GM12891 (cell line): Measurements from ENCODE around the gene SOCS1.

Experiments used
- DNase-seq: peaks from one replicate; pipeline ENCODE4 v3.0.0; 2011; ENCODE audit warnings: low spot score; ENCODE audit not compliant: insufficient read length
- FAIRE-seq: peaks from 2 replicates; lab custom pipeline; 2011; peaks lifted over from hg19 to GRCh38; lab: Jason Lieb, UNC
- PAX5 ChIP-seq: IDR thresholded peaks from 2 replicates; pipeline ENCODE4 v1.6.1; 2011; ENCODE audit warnings: low read length, moderate library complexity, mild to moderate bottlenecking; ENCODE audit not compliant: insufficient read depth, severe bottlenecking
- POLR2A ChIP-seq: IDR thresholded peaks from 2 replicates; pipeline ENCODE4 v1.6.1; 2011; ENCODE audit warnings: low read depth, low read length, control low read depth
- POLR2AphosphoS5 ChIP-seq: IDR thresholded peaks from 2 replicates; pipeline ENCODE4 v1.6.1; 2011; ENCODE audit warnings: low read depth, low read length, control low read depth
- POU2F2 ChIP-seq: IDR thresholded peaks from 2 replicates; pipeline ENCODE4 v1.6.1; 2011; ENCODE audit warnings: low read depth, mild to moderate bottlenecking, control low read depth, low read length, moderate library complexity
- SPI1 ChIP-seq: IDR thresholded peaks from 2 replicates; pipeline ENCODE4 v1.6.1; 2011; ENCODE audit warnings: low read depth, low read length, control low read depth
- TAF1 ChIP-seq: IDR thresholded peaks from 2 replicates; pipeline ENCODE4 v1.6.1; 2011; ENCODE audit warnings: low read depth, low read length, control low read depth

The SOCS1 gene

DNA sequence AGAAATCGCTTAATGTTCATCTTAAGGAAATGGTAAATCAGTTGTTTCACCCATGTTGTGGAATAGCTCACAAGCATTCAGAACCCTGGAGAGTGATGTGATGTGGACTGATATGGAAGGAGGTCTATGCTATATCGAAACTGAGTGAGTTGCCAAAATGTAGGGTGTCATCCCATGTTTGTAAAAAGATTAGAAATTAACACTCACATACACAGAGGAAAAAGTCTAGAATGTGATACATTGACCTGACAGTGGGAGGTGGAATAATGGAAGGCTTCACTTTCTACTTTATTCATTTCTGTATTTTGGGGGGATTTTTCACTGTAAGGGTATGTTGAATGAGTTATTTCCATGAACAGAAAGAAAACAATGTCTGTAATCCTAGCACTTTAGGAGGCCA lies 29.8 kb upstream of the SOCS1 start:
- no peak for DNase-seq
- TF ChIP-seq TAF1 = no peak
- TF ChIP-seq SPI1 = no peak
- no peak for TF ChIP-seq POLR2A
- no peak for TF ChIP-seq PAX5
- no peak for TF ChIP-seq POLR2AphosphoS5
- TF ChIP-seq POU2F2 = no peak
- no peak for FAIRE-seq

DNA sequence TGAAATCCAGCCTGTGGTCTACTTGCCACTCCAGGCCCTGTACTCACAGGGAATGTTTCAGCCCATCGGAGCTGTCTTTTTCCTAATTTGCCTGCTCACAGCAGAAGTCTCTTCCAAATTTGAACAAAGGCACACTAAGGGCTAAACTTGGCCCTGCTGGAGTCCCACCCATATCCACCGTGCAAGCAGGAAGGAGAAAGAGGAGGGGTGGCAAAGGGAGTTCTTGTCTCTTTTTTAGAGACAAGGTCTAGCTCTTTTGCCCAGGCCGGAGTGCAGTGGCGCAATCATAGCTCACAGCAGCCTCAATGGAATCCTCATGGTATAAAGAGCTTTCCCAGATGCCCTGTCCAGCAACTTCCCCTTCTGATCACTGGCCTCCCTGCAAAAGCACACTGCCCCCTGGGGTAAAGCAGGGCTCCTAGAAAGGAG lies 27.8 kb upstream of the SOCS1 start:
- no peak for FAIRE-seq

GRCh38 chr16:11280616-11281522 lies 24.9 kb upstream of the SOCS1 start, which contains the start of gene PRM1:
TSS of gene PRM1 (minus strand) at chr16:11281330. CDS start at chr16:11281238, 92 bp downstream.
- TF ChIP-seq POU2F2 = no peak
- TF ChIP-seq PAX5 = no peak
- no peak for TF ChIP-seq POLR2A
- no peak for TF ChIP-seq POLR2AphosphoS5
- no peak for TF ChIP-seq TAF1
- TF ChIP-seq SPI1 = no peak
- no peak for DNase-seq
- no peak for FAIRE-seq

More for the DNA sequence above, 27.8 kb upstream of the SOCS1 start:
- no peak for DNase-seq
- TF ChIP-seq POLR2AphosphoS5 (no peak), POU2F2 (no peak), POLR2A (no peak), TAF1 (no peak), PAX5 (no peak), SPI1 (no peak)

- TF ChIP-seq POLR2AphosphoS5 (no peak), SPI1 (peak; percentile 66)
- FAIRE-seq = no peak
- no peak for DNase-seq
Observed at GRCh38 chr16:11278681-11279628, 23.0 kb upstream of the SOCS1 start.

DNA sequence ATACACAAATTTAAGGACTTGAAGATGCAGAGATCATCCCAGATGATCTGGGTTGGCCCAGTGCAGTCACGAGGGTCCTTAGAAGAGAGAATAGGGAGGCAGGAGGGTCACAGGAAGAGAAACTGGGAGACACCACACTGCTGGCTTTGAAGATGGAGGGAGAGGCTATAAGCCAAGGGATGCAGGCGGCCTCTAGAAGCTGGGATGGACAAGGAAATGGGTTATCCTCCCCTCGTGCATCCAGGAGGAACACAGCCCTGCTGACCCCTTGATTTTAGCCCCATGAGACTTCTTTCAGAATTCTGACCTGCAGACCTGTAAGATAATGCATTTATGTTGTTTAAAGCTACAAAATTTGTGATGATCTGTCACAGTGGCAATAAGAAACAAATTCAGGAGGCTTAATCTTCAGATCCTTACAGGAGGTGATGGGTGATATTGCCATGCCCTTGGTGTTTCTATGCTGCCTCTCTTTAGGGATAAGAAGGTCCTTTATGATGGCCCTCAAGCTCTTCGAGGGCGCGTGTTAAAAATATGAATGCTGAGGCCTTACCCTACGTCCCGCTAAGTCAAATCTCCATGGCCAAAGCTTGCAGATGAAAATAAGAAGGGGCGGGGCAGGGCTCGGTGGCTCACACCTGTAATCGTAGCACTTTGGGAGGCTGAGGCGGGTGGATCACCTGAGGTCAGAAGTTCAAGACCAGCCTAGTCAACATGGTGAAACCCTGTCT lies 21.8 kb upstream of the SOCS1 start:
- FAIRE-seq = no peak
- no peak for DNase-seq
- no peak for TF ChIP-seq POU2F2
- TF ChIP-seq PAX5 = no peak
- TF ChIP-seq SPI1 = no peak
- no peak for TF ChIP-seq POLR2A
- no peak for TF ChIP-seq TAF1
- TF ChIP-seq POLR2AphosphoS5 = no peak

- TF ChIP-seq TAF1 (no peak), PAX5 (no peak), SPI1 (no peak), POLR2A (no peak), POLR2AphosphoS5 (no peak), POU2F2 (no peak)
- DNase-seq (no peak), FAIRE-seq (no peak)
Observed at GRCh38 chr16:11276896-11277593, 21.0 kb upstream of the SOCS1 start.

DNA sequence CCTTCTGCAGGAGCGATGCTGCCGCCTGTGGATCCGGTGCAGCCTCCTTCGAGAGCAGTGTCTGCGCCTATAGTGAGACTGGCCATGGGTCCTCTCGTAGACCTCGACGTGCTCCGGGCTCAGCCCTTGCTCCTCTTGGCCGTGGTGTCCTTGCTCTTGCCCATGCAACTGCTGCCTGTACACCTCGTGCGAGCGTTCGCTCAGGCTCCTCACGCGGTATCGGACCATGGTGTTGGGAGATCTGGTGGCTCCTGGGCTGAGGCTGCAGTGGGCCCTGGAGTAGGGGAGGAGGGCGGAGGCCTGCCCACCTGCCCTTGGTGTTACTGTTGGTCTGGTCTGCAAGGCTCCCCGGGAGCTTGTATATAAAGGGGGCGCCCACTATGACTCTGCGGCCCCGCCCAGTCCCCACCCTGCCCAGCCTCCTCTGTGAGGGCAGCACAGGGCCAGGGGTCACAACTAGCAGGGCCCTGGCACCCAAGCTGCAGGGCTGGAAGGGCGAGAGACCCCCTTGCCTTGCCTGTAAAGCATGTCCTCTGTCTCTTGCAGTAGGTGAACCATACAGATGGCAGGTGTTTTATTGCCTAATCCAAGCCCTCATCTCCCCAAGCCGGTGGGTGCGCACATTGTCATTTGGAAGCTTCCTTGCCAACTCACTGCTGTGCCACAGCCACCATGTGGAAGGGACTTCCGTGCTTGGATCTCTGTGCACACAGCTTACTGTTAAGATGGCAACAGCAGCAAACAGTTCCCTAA lies 20.3 kb upstream of the SOCS1 start, which contains the start of gene PRM2:
PRM2 (minus strand) TSS at position 338 of the 753 bp plus-strand sequence; CDS start at position 228, 110 bp downstream.
- no peak for TF ChIP-seq POLR2A
- no peak for TF ChIP-seq POLR2AphosphoS5
- TF ChIP-seq POU2F2 = no peak
- TF ChIP-seq TAF1 = no peak
- TF ChIP-seq SPI1 = no peak
- TF ChIP-seq PAX5 = no peak
- DNase-seq = no peak
- FAIRE-seq = no peak
